Fibroblast of villous mesenchyme (primary cell): Measurements from ENCODE around the gene QPCTL. TPM values are rescaled to one million over a fixed set of nuclear protein-coding genes. Genes with fewer than 3 reads are reported as not detected.

ENCODE experiments used
- DNase-seq: peaks from one replicate; pipeline ENCODE4 v3.0.0-alpha.2; 2010; ENCODE audit warnings: low read depth
- H3K4me3 ChIP-seq: 2 replicates; pipeline ENCODE4 v1.5.1; 2011; ENCODE audit warnings: low read depth, mild to moderate bottlenecking, low read length
- total RNA-seq: library from RNA; depleted of rRNA; stranded (reverse); fragments of >200 nt; gene quantifications from 2 replicates; pipeline ENCODE4 v1.2.3, GENCODE V29; 2012
- TF ChIP-seq, protein P1 (sequence below): IDR thresholded peaks from 2 replicates; pipeline ENCODE4 v1.5.1; 2012; ENCODE audit warnings: low read depth, mild to moderate bottlenecking, low read length; ENCODE audit not compliant: insufficient read depth

QPCTL gene
- total RNA-seq = 28.0 and 29.8 TPM in 2 replicates

DNA sequence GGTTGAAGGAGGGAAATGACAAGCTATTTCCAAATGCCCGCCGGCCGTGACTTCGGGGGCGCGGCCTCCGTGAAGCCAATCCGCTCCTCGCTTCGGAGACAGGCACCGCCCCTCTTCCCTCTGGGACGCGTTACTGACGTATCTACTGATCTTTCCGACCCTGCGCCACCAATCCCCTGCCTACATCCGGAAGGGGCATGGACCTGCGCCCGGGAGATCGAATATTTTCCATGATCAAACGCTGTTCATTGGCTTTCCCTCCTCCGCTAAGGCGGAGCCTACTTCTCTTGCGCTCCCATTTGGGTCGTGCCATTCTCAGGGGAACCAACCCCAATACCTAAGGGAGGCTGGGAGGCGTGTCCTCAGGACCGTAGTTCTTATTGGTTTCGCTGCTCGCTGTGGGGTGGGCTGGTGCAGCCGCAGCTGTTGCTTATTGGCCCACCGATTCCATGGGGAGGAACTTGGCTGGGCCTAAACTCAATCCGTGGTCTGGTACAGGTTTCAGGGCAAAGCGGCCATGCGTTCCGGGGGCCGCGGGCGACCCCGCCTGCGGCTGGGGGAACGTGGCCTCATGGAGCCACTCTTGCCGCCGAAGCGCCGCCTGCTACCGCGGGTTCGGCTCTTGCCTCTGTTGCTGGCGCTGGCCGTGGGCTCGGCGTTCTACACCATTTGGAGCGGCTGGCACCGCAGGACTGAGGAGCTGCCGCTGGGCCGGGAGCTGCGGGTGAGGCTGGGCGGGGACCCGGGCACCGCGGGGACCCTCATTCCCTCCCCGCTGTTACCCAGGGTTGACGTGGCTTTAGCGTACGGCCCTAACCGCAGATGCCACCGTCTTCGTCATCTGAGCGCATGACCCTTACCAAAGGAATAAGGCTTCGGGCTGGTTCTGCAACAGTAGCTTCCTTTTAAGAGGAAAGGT lies at the start of gene QPCTL:
Gene QPCTL (plus strand): TSS at position 480 of the 919 bp plus-strand sequence. CDS start 38 bp downstream, at position 518.
- TF ChIP-seq, protein P1, sequence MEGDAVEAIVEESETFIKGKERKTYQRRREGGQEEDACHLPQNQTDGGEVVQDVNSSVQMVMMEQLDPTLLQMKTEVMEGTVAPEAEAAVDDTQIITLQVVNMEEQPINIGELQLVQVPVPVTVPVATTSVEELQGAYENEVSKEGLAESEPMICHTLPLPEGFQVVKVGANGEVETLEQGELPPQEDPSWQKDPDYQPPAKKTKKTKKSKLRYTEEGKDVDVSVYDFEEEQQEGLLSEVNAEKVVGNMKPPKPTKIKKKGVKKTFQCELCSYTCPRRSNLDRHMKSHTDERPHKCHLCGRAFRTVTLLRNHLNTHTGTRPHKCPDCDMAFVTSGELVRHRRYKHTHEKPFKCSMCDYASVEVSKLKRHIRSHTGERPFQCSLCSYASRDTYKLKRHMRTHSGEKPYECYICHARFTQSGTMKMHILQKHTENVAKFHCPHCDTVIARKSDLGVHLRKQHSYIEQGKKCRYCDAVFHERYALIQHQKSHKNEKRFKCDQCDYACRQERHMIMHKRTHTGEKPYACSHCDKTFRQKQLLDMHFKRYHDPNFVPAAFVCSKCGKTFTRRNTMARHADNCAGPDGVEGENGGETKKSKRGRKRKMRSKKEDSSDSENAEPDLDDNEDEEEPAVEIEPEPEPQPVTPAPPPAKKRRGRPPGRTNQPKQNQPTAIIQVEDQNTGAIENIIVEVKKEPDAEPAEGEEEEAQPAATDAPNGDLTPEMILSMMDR = no peak

DNA sequence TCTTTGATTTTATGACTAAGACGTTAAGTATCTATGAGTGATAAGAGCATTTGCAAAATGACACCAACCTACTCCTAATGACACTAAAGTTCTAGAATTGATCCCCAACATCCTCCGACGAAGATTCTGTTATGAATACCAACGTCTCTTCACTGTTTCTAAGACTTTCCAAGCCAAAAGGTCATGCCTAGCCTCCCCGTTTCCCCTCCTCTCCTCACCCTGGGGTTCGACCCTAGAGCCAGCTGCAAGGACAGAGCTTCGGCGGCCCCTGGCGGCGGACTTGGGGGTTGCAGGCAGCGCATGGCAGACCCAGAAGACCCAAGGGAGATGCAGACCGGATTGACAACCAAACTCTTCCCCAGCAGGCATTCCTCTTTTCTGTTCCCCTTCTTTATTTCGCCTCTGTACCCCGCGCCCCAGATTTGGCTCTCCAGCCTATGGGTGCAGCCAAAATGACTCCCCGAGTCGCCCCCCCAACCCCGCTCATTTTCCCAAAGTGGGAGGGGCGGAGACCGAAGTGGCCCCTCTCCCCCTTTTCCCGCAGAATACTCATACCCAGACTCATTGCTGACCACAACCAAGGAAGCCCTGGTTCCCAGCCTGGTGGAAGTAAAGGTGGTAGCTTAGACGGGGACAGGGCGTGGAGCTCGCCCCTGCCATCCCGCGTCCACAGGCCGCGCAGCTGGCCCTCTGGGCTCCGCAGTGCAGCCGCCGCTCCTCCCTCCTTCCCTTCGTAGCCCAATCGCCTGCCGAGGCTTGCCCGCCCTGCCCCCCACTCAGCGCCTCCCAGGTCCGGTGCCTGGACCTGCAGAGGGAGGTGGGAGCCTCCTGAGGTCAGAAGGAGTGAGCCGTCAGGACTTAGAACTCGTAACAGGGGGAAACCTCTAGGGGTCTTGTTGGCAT lies 49.2 kb upstream of the QPCTL start:
- H3K4me3 ChIP-seq = peak overlapping the region; percentile 46
- DNase-seq = peak; percentile 83
- TF ChIP-seq, protein P1 = peak; percentile 100

More for the DNA sequence above, at the start of gene QPCTL:
- DNase-seq = peak; percentile 100
- H3K4me3 ChIP-seq = peak within 1 kb of the TSS; percentile 93

DNA sequence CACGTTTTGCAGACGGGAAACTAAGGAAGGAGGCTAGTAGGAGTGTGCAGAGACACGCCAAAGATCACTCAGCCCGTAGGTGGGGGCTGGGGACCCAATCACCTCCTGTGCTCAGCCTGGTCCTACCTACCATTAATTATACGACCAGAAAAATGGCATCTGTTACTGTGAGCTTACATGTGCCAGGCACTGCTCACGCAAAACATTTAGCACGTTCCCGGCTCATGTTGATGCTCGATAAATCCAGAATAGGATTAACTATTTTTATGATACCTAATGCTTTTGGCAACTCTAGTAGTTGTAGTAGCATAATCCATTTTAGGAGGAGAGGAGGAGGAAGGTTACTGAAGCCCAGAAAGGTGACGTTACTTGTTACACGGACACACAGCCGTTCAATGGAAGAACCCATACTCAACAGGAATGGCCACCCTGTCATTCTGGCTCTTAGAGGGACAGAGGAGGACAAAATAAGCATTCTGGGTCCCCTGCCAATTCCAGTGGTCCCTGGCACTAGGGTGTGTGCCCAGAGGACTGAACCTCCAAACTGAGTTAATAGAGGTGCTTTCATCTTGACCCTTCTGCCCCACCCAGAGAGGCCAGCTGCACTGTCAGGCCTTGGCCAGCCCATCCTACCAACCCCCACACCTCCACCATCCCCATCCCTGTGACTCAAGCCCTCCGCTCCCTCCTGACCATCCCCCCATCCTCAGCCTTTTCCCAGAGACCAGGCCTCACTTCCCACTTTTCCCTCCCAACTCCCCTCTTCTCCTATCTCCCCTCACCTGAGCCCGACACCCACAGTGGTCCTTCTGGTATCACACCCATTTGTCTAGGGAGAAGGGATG lies 48.3 kb upstream of the QPCTL start:
- DNase-seq = no peak
- TF ChIP-seq, protein P1 = no peak
- no peak overlapping the region for H3K4me3 ChIP-seq

DNA sequence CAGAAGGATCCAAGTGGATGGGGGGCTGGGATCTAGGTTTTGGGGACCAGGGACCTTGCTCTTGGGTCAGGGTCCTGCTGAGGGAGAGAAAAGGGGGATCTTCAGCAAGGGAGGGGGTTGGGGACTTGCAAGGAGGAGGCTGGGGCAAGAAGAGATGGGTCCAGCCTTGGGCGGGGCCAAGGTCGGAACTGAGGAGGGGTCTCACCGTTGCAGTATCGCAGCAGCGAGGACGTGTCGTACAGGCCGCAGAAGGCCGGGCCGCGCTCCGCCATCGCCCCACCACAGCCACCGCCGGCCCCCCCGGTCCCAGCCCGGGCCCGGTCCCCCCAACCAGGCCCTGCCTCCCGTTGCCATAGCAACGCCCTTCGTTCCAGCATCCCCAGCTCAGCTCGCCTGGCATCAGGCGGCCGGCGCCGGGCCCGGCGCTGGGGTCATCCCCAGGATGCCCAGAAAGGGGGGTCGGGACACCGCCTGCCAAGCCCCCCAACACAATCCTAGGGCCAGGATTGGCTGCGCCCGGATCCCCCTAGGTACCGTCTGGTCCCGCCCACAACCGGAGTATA lies 47.3 kb upstream of the QPCTL start:
- TF ChIP-seq, protein P1 = no peak
- DNase-seq = no peak
- H3K4me3 ChIP-seq = peak overlapping the region; percentile 62

DNA sequence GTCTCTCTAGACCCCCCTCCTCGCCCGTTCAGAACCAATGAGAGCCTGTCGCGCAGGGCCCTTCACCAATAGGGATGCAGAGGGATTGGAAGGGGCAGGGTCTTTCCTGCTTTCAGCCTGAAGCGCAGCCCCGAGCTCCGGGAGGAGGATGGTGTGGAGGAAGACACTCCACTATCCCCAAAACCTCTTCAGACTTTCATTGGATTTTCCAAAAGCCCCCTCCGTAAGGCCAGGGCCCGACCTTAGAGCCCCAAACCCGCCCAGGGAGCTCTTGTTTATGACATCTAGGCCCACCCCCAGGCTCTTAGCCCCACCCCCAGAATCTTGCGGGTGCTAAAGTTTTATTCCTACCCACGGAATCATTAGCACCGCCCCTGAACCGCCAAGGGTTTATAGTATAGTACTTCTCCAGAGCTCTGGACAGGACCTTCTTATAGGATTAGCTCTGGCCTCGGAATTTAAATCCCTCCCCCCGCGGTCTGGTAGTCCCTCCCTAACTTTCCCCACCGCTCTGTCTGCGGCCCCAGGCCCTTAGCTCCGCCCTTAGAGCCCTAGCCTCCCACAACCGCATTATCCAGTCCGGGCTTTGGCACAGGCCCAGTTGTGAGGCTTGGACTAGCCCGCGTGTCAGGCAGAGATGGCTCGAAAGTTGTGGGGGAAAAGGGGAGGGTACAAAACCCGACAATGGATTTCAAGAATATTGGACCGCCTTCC lies 46.7 kb upstream of the QPCTL start:
- DNase-seq = peak; percentile 94
- TF ChIP-seq, protein P1 = no peak
- peak overlapping the region; percentile 62 for H3K4me3 ChIP-seq
